ENCODE measurements around the gene SFMBT1.

SFMBT1 gene

DNA sequence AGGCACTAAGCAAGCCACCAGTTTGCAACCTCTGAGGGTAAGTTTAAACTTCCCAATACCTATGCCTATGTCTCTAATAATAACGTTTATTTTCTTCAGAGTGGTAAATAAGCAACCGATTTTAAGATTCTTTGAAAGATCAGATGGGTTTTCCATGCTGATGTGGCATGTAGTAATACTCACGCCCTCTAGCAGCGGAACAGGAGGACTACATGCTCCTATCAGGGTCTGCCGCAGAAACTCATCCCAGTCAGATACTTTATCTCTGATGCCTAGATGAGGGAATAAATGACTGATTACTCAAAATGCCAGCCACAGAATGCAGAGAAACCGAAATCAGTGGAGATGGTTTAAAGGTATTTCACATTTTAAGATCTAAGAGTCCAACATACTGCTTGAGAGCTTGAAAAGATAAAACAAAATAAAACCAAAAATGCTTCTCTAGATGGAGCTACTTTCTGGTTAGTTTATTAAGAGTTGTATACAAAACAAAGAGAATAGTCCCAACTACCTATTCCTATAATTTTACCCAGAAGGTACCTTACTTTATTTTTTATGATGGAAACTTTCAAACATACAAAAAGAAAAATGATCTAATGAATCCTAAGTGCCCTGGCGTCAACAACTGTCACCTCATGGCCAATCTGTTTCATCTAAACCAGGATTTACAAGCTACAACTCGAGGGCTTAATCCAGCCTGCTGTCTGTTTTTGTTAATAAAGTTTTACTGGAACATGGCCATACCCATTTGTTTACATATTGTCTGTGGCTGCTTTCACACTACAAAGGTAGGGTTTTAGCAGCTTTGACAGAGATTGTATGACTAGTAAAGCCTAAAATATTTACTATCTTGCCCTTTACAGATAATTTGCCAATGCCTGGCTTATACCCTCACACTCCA lies 111.0 kb downstream of the SFMBT1 start:
- no peak overlapping the region for H3K4me3 ChIP-seq (ENCODE audit: insufficient read depth in 1 of 2, low read depth in 1 of 2, low read length in 2 of 2)
- no peaks in the 10 kb centered on the region for H3K27me3 ChIP-seq (ENCODE audit: control insufficient read depth in 1 of 2, insufficient read depth in 1 of 2, low read length in 2 of 2)
- H3K4me1 ChIP-seq (ENCODE audit: control insufficient read depth, insufficient read depth, low read depth, low read length), result no peaks in the 10 kb centered on the region
- H3K4ac ChIP-seq (ENCODE audit: low read depth in 1 of 2, low read length in 2 of 2), result no peak overlapping the region
- H2BK15ac ChIP-seq (ENCODE audit: low read depth, poor library complexity, severe bottlenecking), result no peak overlapping the region
- no peaks in the 10 kb centered on the region for H3K36me3 ChIP-seq (ENCODE audit: control insufficient read depth in 1 of 2, insufficient read depth in 2 of 2, low read depth in 1 of 2, low read length in 2 of 2)
- no peak overlapping the region for H4K8ac ChIP-seq (ENCODE audit: low read length)
- H2BK120ac ChIP-seq (ENCODE audit: low read depth, low read length), result no peak overlapping the region
- no peaks in the 10 kb centered on the region for H3K9me3 ChIP-seq (ENCODE audit: control insufficient read depth, low read length)
- no peak overlapping the region for H3K18ac ChIP-seq (ENCODE audit: low read depth in 1 of 2, low read length in 2 of 2)
- H3K14ac ChIP-seq (ENCODE audit: low read length in 2 of 2), result no peak overlapping the region
- H2BK12ac ChIP-seq (ENCODE audit: low read length in 2 of 2), result no peak overlapping the region
- H3K9ac ChIP-seq (ENCODE audit: low read length), result peak overlapping the region; percentile 44
- H3K27ac ChIP-seq (ENCODE audit: low read length, poor library complexity, severe bottlenecking), result no peak overlapping the region
- no peak overlapping the region for H2BK5ac ChIP-seq (ENCODE audit: low read depth, low read length, poor library complexity, severe bottlenecking)
- H2AFZ ChIP-seq (ENCODE audit: low read depth, low read length), result no peak overlapping the region
- no peak overlapping the region for H3K4me2 ChIP-seq (ENCODE audit: low read length, poor library complexity, severe bottlenecking)
- no peaks in the 10 kb centered on the region for H3K79me1 ChIP-seq (replicated peaks; ENCODE audit: low read length, poor library complexity, severe bottlenecking)
- H2AK5ac ChIP-seq (ENCODE audit: low read length, severe bottlenecking), result no peak overlapping the region
- no peak overlapping the region for H4K91ac ChIP-seq (ENCODE audit: low read length)
- 21% methylated on average over 6 of the region's 8 CpGs for WGBS
- no peak overlapping the region for H3K23ac ChIP-seq (ENCODE audit: low read length in 2 of 2)
- peak; percentile 66 for DNase-seq

DNA sequence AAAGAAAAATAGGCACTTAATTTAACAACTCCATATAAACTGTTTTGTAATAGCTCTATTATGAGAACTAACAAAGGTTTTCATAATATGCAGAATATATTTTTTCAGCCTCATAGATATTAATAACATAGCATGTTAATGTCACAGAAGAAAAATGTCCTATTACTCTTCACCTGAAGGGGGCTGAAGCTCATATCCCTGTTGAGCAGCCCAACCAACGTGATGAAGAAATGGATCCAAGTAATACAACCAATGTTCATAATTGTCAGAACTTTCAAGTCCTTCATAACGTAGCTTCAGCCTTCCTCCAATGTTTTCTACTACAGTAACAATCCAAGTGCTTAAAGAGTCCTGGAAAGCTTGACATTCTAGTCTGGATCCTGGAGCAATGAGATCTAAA lies 114.0 kb downstream of the SFMBT1 start:
- no peak overlapping the region for H4K91ac ChIP-seq (ENCODE audit: low read length)
- H3K4me1 ChIP-seq (ENCODE audit: control insufficient read depth, insufficient read depth, low read depth, low read length), result no peaks in the 10 kb centered on the region
- H3K23ac ChIP-seq (ENCODE audit: low read length in 2 of 2), result no peak overlapping the region
- no peaks in the 10 kb centered on the region for H3K9me3 ChIP-seq (ENCODE audit: control insufficient read depth, low read length)
- no peak overlapping the region for H3K4me3 ChIP-seq (ENCODE audit: insufficient read depth in 1 of 2, low read depth in 1 of 2, low read length in 2 of 2)
- WGBS, result 83% methylated on average over 1 of the region's 2 CpGs
- no peak overlapping the region for H3K27ac ChIP-seq (ENCODE audit: low read length, poor library complexity, severe bottlenecking)
- no peak overlapping the region for H3K4me2 ChIP-seq (ENCODE audit: low read length, poor library complexity, severe bottlenecking)
- no peaks in the 10 kb centered on the region for H3K36me3 ChIP-seq (ENCODE audit: control insufficient read depth in 1 of 2, insufficient read depth in 2 of 2, low read depth in 1 of 2, low read length in 2 of 2)
- no peak overlapping the region for H4K8ac ChIP-seq (ENCODE audit: low read length)
- no peak overlapping the region for H3K4ac ChIP-seq (ENCODE audit: low read depth in 1 of 2, low read length in 2 of 2)
- no peaks in the 10 kb centered on the region for H3K27me3 ChIP-seq (ENCODE audit: control insufficient read depth in 1 of 2, insufficient read depth in 1 of 2, low read length in 2 of 2)
- no peak overlapping the region for H2BK15ac ChIP-seq (ENCODE audit: low read depth, poor library complexity, severe bottlenecking)
- no peak overlapping the region for H2BK5ac ChIP-seq (ENCODE audit: low read depth, low read length, poor library complexity, severe bottlenecking)
- DNase-seq, result no peak
- H2AFZ ChIP-seq (ENCODE audit: low read depth, low read length), result no peak overlapping the region
- no peak overlapping the region for H2BK120ac ChIP-seq (ENCODE audit: low read depth, low read length)
- no peak overlapping the region for H3K9ac ChIP-seq (ENCODE audit: low read length)
- H3K14ac ChIP-seq (ENCODE audit: low read length in 2 of 2), result no peak overlapping the region
- H2AK5ac ChIP-seq (ENCODE audit: low read length, severe bottlenecking), result no peak overlapping the region
- no peak overlapping the region for H3K18ac ChIP-seq (ENCODE audit: low read depth in 1 of 2, low read length in 2 of 2)
- no peaks in the 10 kb centered on the region for H3K79me1 ChIP-seq (replicated peaks; ENCODE audit: low read length, poor library complexity, severe bottlenecking)
- no peak overlapping the region for H2BK12ac ChIP-seq (ENCODE audit: low read length in 2 of 2)

- no peak for DNase-seq
- Histone ChIP-seq H2BK120ac (ENCODE audit: low read depth, low read length) (no peak overlapping the region), H3K9me3 (ENCODE audit: control insufficient read depth, low read length) (no peaks in the 10 kb centered on the region), H3K27ac (ENCODE audit: low read length, poor library complexity, severe bottlenecking) (no peak overlapping the region), H3K9ac (ENCODE audit: low read length) (no peak overlapping the region), H2BK12ac (ENCODE audit: low read length in 2 of 2) (no peak overlapping the region), H3K27me3 (ENCODE audit: control insufficient read depth in 1 of 2, insufficient read depth in 1 of 2, low read length in 2 of 2) (no peaks in the 10 kb centered on the region), H3K4me2 (ENCODE audit: low read length, poor library complexity, severe bottlenecking) (no peak overlapping the region), H3K18ac (ENCODE audit: low read depth in 1 of 2, low read length in 2 of 2) (no peak overlapping the region), H3K36me3 (ENCODE audit: control insufficient read depth in 1 of 2, insufficient read depth in 2 of 2, low read depth in 1 of 2, low read length in 2 of 2) (no peaks in the 10 kb centered on the region), H3K4me3 (ENCODE audit: insufficient read depth in 1 of 2, low read depth in 1 of 2, low read length in 2 of 2) (no peak overlapping the region), H4K8ac (ENCODE audit: low read length) (no peak overlapping the region), H4K91ac (ENCODE audit: low read length) (no peak overlapping the region), H3K14ac (ENCODE audit: low read length in 2 of 2) (no peak overlapping the region), H2BK5ac (ENCODE audit: low read depth, low read length, poor library complexity, severe bottlenecking) (no peak overlapping the region), H3K4ac (ENCODE audit: low read depth in 1 of 2, low read length in 2 of 2) (no peak overlapping the region), H2BK15ac (ENCODE audit: low read depth, poor library complexity, severe bottlenecking) (no peak overlapping the region), H2AFZ (ENCODE audit: low read depth, low read length) (no peak overlapping the region), H3K4me1 (ENCODE audit: control insufficient read depth, insufficient read depth, low read depth, low read length) (no peaks in the 10 kb centered on the region), H3K23ac (ENCODE audit: low read length in 2 of 2) (no peak overlapping the region), H3K79me1 (replicated peaks; ENCODE audit: low read length, poor library complexity, severe bottlenecking) (no peaks in the 10 kb centered on the region), H2AK5ac (ENCODE audit: low read length, severe bottlenecking) (no peak overlapping the region)
- WGBS, result 92% methylated on average over 6 of the region's 6 CpGs
Measured at GRCh38 chr3:52931328-52931727, 114.5 kb downstream of the SFMBT1 start.

GRCh38 chr3:52930748-52931147 lies 115.1 kb downstream of the SFMBT1 start:
- Histone ChIP-seq H3K14ac (ENCODE audit: low read length in 2 of 2) (no peak overlapping the region), H4K8ac (ENCODE audit: low read length) (no peak overlapping the region), H2BK12ac (ENCODE audit: low read length in 2 of 2) (no peak overlapping the region), H3K18ac (ENCODE audit: low read depth in 1 of 2, low read length in 2 of 2) (no peak overlapping the region), H3K79me1 (replicated peaks; ENCODE audit: low read length, poor library complexity, severe bottlenecking) (no peaks in the 10 kb centered on the region), H2BK15ac (ENCODE audit: low read depth, poor library complexity, severe bottlenecking) (no peak overlapping the region), H3K27me3 (ENCODE audit: control insufficient read depth in 1 of 2, insufficient read depth in 1 of 2, low read length in 2 of 2) (no peaks in the 10 kb centered on the region), H3K4ac (ENCODE audit: low read depth in 1 of 2, low read length in 2 of 2) (no peak overlapping the region), H3K4me2 (ENCODE audit: low read length, poor library complexity, severe bottlenecking) (no peak overlapping the region), H3K9me3 (ENCODE audit: control insufficient read depth, low read length) (no peaks in the 10 kb centered on the region), H3K4me3 (ENCODE audit: insufficient read depth in 1 of 2, low read depth in 1 of 2, low read length in 2 of 2) (no peak overlapping the region), H2BK5ac (ENCODE audit: low read depth, low read length, poor library complexity, severe bottlenecking) (no peak overlapping the region), H2BK120ac (ENCODE audit: low read depth, low read length) (no peak overlapping the region), H3K9ac (ENCODE audit: low read length) (no peak overlapping the region), H3K4me1 (ENCODE audit: control insufficient read depth, insufficient read depth, low read depth, low read length) (no peaks in the 10 kb centered on the region), H2AFZ (ENCODE audit: low read depth, low read length) (no peak overlapping the region), H4K91ac (ENCODE audit: low read length) (no peak overlapping the region), H2AK5ac (ENCODE audit: low read length, severe bottlenecking) (no peak overlapping the region), H3K27ac (ENCODE audit: low read length, poor library complexity, severe bottlenecking) (no peak overlapping the region), H3K23ac (ENCODE audit: low read length in 2 of 2) (no peak overlapping the region), H3K36me3 (ENCODE audit: control insufficient read depth in 1 of 2, insufficient read depth in 2 of 2, low read depth in 1 of 2, low read length in 2 of 2) (no peaks in the 10 kb centered on the region)
- no peak for DNase-seq
- no CpG with 5 or more reads among the region's 3 CpGs for WGBS

Measured in mesenchymal stem cell (in vitro differentiated cells and primary cell).